Tibial nerve (tissue), 4 donors: ENCODE results near the gene CDH4.

Source experiments
- EP300 ChIP-seq, 2 donors: sonication (generic); formaldehyde crosslinking; IDR thresholded peaks; one replicate each; pipeline ENCODE4 v1.6.1; 2017; ENCODE audit warnings: antibody characterized with exemption in 2 of 2, mild to moderate bottlenecking in 1 of 2
- TF ChIP-seq, protein P1 (sequence below), 5 experiments: fragments of 200-600 bp in 3 of 5; fragments of 450-650 bp in 2 of 5; sonication (generic) in 3 of 5; IDR thresholded peaks; one replicate each; pipeline ENCODE4 v1.5.1; 2016 to 2019; ENCODE audit warnings: antibody characterized with exemption in 5 of 5, mild to moderate bottlenecking in 3 of 5, moderate library complexity in 2 of 5

DNA sequence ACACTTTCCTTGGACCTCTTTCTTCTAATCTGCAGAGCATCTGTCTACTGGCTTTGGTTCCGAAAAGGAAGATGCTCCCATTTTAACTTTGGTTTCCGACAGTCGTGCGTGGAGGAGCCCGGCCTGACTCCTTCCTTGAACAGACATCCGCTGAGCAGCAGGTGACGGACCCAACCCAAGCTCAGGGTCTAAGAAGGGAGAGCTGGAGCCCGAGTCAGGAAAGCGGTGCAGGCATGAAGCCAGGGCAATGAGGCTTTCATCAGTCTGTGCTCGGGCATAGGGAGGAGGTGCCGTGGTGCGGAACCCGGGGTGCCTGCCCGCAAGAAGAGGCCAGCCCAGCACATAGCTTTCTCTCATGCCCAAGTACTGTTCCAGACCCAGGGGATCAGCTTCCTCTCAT, 109.4 kb downstream of the CDH4 start:
- TF ChIP-seq, protein P1, sequence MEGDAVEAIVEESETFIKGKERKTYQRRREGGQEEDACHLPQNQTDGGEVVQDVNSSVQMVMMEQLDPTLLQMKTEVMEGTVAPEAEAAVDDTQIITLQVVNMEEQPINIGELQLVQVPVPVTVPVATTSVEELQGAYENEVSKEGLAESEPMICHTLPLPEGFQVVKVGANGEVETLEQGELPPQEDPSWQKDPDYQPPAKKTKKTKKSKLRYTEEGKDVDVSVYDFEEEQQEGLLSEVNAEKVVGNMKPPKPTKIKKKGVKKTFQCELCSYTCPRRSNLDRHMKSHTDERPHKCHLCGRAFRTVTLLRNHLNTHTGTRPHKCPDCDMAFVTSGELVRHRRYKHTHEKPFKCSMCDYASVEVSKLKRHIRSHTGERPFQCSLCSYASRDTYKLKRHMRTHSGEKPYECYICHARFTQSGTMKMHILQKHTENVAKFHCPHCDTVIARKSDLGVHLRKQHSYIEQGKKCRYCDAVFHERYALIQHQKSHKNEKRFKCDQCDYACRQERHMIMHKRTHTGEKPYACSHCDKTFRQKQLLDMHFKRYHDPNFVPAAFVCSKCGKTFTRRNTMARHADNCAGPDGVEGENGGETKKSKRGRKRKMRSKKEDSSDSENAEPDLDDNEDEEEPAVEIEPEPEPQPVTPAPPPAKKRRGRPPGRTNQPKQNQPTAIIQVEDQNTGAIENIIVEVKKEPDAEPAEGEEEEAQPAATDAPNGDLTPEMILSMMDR (IDR thresholded peaks at IDR 0.05) = no peak
- no peak for TF ChIP-seq EP300 (IDR thresholded peaks at IDR 0.05)
